ENCODE data around the gene BGN.
A peak's percentile ranks its signal among the peaks of the same experiment; 100 is the strongest.

The BGN gene

DNA sequence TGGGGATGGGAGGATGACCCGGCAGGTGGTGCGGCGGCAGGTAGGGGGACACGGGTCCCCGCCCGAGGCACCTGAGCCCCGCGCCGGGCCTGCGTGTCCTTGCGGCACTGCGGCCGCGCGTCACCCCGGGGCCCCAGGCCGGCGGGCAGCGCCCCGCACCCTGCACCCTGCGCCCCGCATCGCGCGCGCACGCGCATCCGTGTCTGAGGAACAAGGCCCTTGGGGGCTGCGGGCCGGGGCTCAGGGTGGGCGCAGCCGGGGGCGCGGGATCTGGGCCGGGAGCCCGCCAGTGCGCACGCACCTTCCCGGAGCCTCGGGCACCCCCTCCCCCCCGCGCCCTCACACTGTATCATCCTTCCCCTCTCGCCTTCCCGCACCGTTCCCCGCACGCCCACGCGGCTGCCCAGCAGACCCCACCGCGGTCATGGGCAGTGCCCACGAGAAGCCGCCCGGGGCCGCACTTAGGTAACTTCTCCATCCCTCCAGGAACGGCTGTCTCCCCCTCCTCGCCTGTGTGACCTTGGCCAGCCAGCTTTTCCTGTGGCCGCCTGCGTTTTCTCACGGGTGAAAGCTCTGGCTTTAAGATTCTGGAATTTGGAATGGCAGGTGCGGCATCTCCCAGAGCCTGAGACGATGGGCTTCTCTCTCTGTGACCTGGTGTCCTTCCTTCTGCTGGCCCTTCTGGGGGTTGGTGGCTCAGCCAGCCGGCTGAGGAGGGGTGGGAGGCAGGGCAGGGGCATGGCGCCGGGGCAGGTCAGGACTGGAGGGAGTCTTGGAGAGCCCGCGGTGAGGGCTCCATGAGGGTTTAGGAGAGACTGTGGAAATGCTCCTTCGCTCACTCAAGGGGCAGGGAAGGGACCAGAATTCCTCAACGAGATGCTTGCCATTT lies 23.4 kb downstream of the BGN start:
- H3K36me3 ChIP-seq (ENCODE audit: control insufficient read depth in 2 of 2, insufficient read depth in 2 of 2, low read length in 2 of 2): no peaks in the 10 kb centered on the region
- H3K27me3 ChIP-seq (ENCODE audit: control insufficient read depth in 1 of 2, insufficient read depth in 2 of 2, low read length in 2 of 2): peaks cover 20 to 41% of the 10 kb centered on the region in 2 donors
- H3K4me1 ChIP-seq (ENCODE audit: control insufficient read depth, insufficient read depth, low read length): peaks cover 2% of the 10 kb centered on the region
- H3K9ac ChIP-seq (ENCODE audit: low read length in 2 of 2): no peak overlapping the region
- peak overlapping the region in 1 of 2 donors; percentile 29 for H3K4me3 ChIP-seq (ENCODE audit: low read length in 2 of 2)
- H3K9me3 ChIP-seq (ENCODE audit: control insufficient read depth in 2 of 2, low read length in 2 of 2): no peaks in the 10 kb centered on the region
- H3K27ac ChIP-seq (ENCODE audit: low read length): no peak overlapping the region

DNA sequence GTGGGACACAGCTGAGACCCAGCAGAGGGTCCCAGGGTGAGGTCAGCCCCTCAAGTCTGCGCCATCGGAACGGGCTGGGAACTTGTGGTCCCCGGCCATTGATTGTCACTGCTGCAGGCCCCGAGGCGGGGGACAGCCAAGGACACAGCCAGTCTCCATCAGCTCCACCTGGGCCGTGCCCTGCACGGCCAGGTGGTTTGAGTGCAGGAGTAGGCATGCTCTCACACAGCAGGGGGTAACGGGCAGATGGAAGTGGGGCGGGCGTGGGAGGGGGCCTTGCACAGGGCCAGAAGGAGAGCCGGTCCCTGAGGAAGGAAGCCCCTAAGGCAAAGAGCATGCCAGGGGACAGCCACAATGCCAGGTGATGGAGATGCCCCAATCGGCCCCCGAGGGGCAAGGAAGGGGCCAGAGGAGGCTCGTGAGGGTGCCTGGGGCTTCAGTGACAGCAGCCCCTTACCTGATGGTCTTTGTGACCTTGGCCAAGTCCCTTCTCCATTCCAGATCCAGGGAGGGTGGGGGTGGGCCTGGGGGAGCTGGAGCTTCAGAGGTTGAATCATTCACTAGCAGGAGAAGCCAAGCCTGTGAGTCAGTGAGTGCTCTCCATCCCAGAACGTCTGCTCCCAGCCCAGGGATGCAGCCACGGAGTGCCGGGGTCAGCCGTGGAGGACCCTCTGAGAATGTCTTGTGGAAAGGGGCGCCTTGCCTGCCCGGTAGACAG lies 24.9 kb downstream of the BGN start:
- Histone ChIP-seq H3K27ac (ENCODE audit: low read length) (no peak overlapping the region), H3K4me1 (ENCODE audit: control insufficient read depth, insufficient read depth, low read length) (peaks cover 2% of the 10 kb centered on the region), H3K27me3 (ENCODE audit: control insufficient read depth in 1 of 2, insufficient read depth in 2 of 2, low read length in 2 of 2) (peaks cover 20 to 48% of the 10 kb centered on the region in 2 donors), H3K36me3 (ENCODE audit: control insufficient read depth in 2 of 2, insufficient read depth in 2 of 2, low read length in 2 of 2) (no peaks in the 10 kb centered on the region), H3K4me3 (ENCODE audit: low read length in 2 of 2) (no peak overlapping the region), H3K9ac (ENCODE audit: low read length in 2 of 2) (no peak overlapping the region), H3K9me3 (ENCODE audit: control insufficient read depth in 2 of 2, low read length in 2 of 2) (no peaks in the 10 kb centered on the region)

DNA sequence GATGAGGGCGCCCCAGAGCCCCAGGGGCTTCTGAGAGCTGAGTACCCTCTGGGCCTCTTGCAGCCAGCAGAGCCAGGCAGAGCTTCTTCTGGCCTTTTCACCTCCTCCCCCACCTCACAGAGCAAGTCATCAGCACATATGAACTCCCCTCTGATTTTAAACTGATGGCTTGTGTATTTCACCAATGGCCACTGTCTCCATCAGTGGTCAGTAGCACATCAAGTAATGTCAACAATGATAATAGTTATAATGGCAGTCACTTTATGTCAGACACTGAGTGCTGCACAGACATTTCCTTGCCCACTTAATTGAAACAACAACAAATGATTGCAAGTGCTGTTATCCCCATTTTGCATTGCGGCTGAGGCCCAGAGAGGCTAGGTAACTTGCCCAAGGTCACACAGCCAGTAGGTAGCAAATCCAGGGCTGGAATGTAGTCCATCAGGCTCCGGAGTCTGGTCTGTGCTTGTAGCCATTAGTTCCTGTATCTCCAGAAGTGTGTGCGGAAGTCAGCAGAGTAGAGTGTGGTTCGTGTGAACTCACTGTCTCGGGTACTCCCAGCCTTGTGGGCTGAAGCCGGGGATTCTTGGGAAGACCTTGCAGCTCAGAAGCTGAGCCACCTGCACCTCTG lies 25.6 kb downstream of the BGN start:
- Histone ChIP-seq H3K27ac (ENCODE audit: low read length) (no peak overlapping the region), H3K4me1 (ENCODE audit: control insufficient read depth, insufficient read depth, low read length) (peaks cover 2% of the 10 kb centered on the region), H3K4me3 (ENCODE audit: low read length in 2 of 2) (no peak overlapping the region), H3K36me3 (ENCODE audit: control insufficient read depth in 2 of 2, insufficient read depth in 2 of 2, low read length in 2 of 2) (no peaks in the 10 kb centered on the region), H3K27me3 (ENCODE audit: control insufficient read depth in 1 of 2, insufficient read depth in 2 of 2, low read length in 2 of 2) (peaks cover 20 to 49% of the 10 kb centered on the region in 2 donors), H3K9me3 (ENCODE audit: control insufficient read depth in 2 of 2, low read length in 2 of 2) (no peaks in the 10 kb centered on the region), H3K9ac (ENCODE audit: low read length in 2 of 2) (no peak overlapping the region)

DNA sequence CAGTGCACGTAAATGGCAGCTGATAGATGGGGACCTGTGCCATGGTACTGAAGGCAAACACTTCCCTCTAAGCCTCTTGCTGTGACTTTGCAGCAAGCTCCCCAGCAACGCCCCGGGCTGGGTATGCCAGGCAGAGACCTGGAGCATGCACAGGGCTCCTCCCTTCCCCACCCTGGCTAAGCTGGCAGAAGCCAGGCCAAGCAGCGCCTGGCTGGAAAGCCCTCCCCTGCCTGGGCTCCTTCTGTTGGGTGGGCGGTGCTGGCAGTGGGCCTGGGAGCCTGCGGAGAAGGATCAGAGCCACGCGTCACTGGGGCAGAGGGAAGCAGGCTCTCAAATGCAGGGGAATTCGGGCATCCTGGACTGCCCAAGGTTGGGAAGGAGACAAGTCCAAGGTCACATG lies 26.3 kb downstream of the BGN start:
- Histone ChIP-seq H3K9ac (ENCODE audit: low read length in 2 of 2) (no peak overlapping the region), H3K27ac (ENCODE audit: low read length) (no peak overlapping the region), H3K4me1 (ENCODE audit: control insufficient read depth, insufficient read depth, low read length) (peaks cover 2% of the 10 kb centered on the region), H3K9me3 (ENCODE audit: control insufficient read depth in 2 of 2, low read length in 2 of 2) (no peaks in the 10 kb centered on the region), H3K27me3 (ENCODE audit: control insufficient read depth in 1 of 2, insufficient read depth in 2 of 2, low read length in 2 of 2) (peaks cover 20 to 51% of the 10 kb centered on the region in 2 donors), H3K36me3 (ENCODE audit: control insufficient read depth in 2 of 2, insufficient read depth in 2 of 2, low read length in 2 of 2) (no peaks in the 10 kb centered on the region), H3K4me3 (ENCODE audit: low read length in 2 of 2) (no peak overlapping the region)

DNA sequence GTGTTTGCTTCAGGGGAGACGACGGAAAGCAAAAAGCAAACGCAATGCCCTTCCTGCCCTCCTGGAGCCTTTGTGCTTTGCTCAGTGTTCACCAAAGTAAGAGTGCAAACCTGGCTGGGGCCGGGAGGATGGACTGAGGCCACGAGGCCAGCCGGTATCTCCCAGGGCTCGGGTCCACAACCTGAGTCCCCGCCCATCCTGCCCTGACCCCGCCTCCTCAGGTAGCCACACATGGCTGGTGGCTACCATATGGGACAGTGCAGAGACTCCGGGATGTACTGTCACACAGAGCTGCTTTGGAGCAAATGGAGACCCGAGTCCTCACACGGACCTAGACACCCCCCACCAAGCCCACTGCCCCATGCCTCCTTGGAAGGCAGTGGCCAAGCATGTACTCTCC lies 27.5 kb downstream of the BGN start:
- H3K27me3 ChIP-seq (ENCODE audit: control insufficient read depth in 1 of 2, insufficient read depth in 2 of 2, low read length in 2 of 2): peaks cover 14 to 53% of the 10 kb centered on the region in 2 donors
- no peak overlapping the region for H3K27ac ChIP-seq (ENCODE audit: low read length)

DNA sequence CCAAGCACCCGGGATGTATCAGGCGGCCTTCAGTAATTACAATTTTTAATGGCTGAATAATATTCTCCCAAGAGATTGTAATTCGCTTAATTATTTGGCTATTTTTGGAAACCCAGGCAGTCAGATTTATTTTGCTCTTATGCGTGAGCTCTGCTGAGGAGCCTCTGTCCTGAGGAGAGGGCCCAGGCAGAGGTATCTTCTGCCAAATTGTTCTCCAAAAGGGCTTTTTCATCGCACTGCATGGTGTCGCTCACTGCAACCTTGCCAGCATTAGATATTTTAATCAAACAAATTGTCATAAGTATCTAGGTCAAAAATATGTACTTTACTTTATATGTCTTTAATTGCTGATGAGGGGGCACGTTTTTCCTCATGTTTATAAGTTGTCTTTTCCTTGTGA lies 28.5 kb downstream of the BGN start:
- peaks cover 11 to 59% of the 10 kb centered on the region in 2 donors for H3K27me3 ChIP-seq (ENCODE audit: control insufficient read depth in 1 of 2, insufficient read depth in 2 of 2, low read length in 2 of 2)
- no peak overlapping the region for H3K4me3 ChIP-seq (ENCODE audit: low read length in 2 of 2)
- H3K9me3 ChIP-seq (ENCODE audit: control insufficient read depth in 2 of 2, low read length in 2 of 2): no peaks in the 10 kb centered on the region
- no peaks in the 10 kb centered on the region for H3K36me3 ChIP-seq (ENCODE audit: control insufficient read depth in 2 of 2, insufficient read depth in 2 of 2, low read length in 2 of 2)
- H3K27ac ChIP-seq (ENCODE audit: low read length): no peak overlapping the region
- H3K9ac ChIP-seq (ENCODE audit: low read length in 2 of 2): no peak overlapping the region
- peaks cover 2% of the 10 kb centered on the region for H3K4me1 ChIP-seq (ENCODE audit: control insufficient read depth, insufficient read depth, low read length)

More for the DNA sequence above, 27.5 kb downstream of the BGN start:
- no peaks in the 10 kb centered on the region for H3K36me3 ChIP-seq (ENCODE audit: control insufficient read depth in 2 of 2, insufficient read depth in 2 of 2, low read length in 2 of 2)
- H3K4me3 ChIP-seq (ENCODE audit: low read length in 2 of 2): no peak overlapping the region
- no peak overlapping the region for H3K9ac ChIP-seq (ENCODE audit: low read length in 2 of 2)
- H3K4me1 ChIP-seq (ENCODE audit: control insufficient read depth, insufficient read depth, low read length): peaks cover 2% of the 10 kb centered on the region
- no peaks in the 10 kb centered on the region for H3K9me3 ChIP-seq (ENCODE audit: control insufficient read depth in 2 of 2, low read length in 2 of 2)

DNA sequence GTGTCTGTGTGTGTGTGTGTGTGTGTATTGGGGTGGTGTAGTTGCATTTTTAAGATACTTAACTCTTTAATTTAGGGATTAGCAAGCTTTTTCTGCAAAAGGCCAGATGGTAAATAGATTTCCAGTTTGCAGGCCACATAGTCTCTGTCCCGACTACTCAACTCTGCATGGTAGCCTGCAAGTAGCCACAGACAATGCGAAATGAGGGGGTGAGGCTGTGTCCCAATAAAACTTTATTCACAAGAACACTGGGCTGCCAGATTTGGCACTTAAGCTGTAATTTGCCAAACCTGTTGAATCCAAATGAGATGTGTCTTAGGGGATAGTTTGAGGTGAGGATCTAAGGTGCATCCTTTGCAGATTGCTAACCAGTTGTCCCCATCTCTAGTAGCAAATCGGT lies 29.5 kb downstream of the BGN start:
- Histone ChIP-seq H3K27ac (ENCODE audit: low read length) (no peak overlapping the region), H3K9ac (ENCODE audit: low read length in 2 of 2) (no peak overlapping the region), H3K9me3 (ENCODE audit: control insufficient read depth in 2 of 2, low read length in 2 of 2) (no peaks in the 10 kb centered on the region), H3K36me3 (ENCODE audit: control insufficient read depth in 2 of 2, insufficient read depth in 2 of 2, low read length in 2 of 2) (no peaks in the 10 kb centered on the region), H3K4me3 (ENCODE audit: low read length in 2 of 2) (no peak overlapping the region), H3K4me1 (ENCODE audit: control insufficient read depth, insufficient read depth, low read length) (no peaks in the 10 kb centered on the region), H3K27me3 (ENCODE audit: control insufficient read depth in 1 of 2, insufficient read depth in 2 of 2, low read length in 2 of 2) (peaks cover 5 to 57% of the 10 kb centered on the region in 2 donors)

DNA sequence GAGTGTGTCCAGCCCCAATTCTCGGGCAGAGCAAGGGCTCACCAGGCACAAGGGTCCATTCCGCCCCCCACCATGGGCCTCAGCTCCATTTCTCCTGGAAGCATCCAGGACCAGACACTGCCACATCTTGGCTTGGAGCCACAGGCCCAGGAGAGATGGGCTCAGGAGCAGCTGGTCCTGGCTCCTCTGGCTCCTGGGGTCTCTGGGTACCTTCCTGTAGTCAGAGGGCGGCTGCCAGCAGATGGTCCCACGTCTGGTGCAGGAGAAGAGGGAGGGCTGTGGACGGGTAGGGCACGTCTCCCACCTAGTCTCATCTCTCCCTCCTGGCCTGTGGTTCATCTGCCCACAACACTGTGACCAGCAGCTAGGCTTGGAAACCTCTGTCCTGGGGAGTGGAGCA lies 30.7 kb downstream of the BGN start:
- no peak overlapping the region for H3K27ac ChIP-seq (ENCODE audit: low read length)
- no peaks in the 10 kb centered on the region for H3K36me3 ChIP-seq (ENCODE audit: control insufficient read depth in 2 of 2, insufficient read depth in 2 of 2, low read length in 2 of 2)
- no peaks in the 10 kb centered on the region for H3K9me3 ChIP-seq (ENCODE audit: control insufficient read depth in 2 of 2, low read length in 2 of 2)
- H3K4me3 ChIP-seq (ENCODE audit: low read length in 2 of 2): no peak overlapping the region
- no peak overlapping the region for H3K9ac ChIP-seq (ENCODE audit: low read length in 2 of 2)
- no peaks in the 10 kb centered on the region for H3K4me1 ChIP-seq (ENCODE audit: control insufficient read depth, insufficient read depth, low read length)
- peaks cover 3 to 53% of the 10 kb centered on the region in 2 donors for H3K27me3 ChIP-seq (ENCODE audit: control insufficient read depth in 1 of 2, insufficient read depth in 2 of 2, low read length in 2 of 2)

DNA sequence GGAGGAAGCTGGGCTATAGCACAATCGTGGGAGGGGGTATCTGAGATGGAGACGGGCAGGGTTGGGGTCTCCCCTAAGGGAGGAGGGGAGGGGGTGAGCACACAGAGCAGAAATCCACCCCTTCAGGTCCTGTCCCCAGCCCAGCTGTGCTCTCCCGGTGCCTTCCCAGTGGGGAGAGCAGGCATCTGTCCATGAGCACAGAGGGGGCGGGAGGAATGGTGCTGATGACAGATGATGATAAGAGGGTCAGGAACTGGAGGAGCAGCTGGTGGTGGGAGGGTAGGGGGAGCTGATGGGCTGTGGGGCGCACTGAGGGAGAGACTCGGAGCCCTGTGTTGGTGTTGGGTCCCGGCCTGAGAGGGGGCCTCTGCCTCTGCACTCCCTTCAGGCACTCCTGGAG lies 31.3 kb downstream of the BGN start:
- H3K27me3 ChIP-seq (ENCODE audit: control insufficient read depth in 1 of 2, insufficient read depth in 2 of 2, low read length in 2 of 2): peaks cover 0 to 50% of the 10 kb centered on the region in 2 donors
- H3K36me3 ChIP-seq (ENCODE audit: control insufficient read depth in 2 of 2, insufficient read depth in 2 of 2, low read length in 2 of 2): no peaks in the 10 kb centered on the region
- no peaks in the 10 kb centered on the region for H3K9me3 ChIP-seq (ENCODE audit: control insufficient read depth in 2 of 2, low read length in 2 of 2)
- H3K27ac ChIP-seq (ENCODE audit: low read length): no peak overlapping the region
- H3K9ac ChIP-seq (ENCODE audit: low read length in 2 of 2): no peak overlapping the region
- no peaks in the 10 kb centered on the region for H3K4me1 ChIP-seq (ENCODE audit: control insufficient read depth, insufficient read depth, low read length)
- H3K4me3 ChIP-seq (ENCODE audit: low read length in 2 of 2): no peak overlapping the region

DNA sequence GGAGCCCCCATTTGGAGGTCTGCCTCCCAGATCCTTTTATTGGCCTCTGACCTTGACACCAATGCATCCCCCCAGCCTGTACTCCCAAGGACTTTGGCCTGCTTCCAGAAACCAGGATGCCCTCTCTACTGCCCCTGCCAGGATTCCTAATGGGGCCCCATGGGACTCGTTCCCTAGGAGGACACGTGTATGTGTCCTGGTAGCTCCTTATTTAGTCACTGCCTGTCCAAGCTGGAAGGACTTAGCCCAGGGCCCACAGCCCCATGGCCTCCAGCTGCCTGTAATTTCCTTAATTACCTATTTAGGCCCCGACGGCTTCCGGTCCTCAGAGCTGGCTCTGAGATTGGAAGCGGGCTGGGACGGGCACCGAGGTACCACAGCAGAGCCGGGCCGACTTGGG lies 32.0 kb downstream of the BGN start:
- no peak overlapping the region for H3K9ac ChIP-seq (ENCODE audit: low read length in 2 of 2)
- no peaks in the 10 kb centered on the region for H3K4me1 ChIP-seq (ENCODE audit: control insufficient read depth, insufficient read depth, low read length)
- no peaks in the 10 kb centered on the region for H3K9me3 ChIP-seq (ENCODE audit: control insufficient read depth in 2 of 2, low read length in 2 of 2)
- H3K27ac ChIP-seq (ENCODE audit: low read length): no peak overlapping the region
- no peaks in the 10 kb centered on the region for H3K36me3 ChIP-seq (ENCODE audit: control insufficient read depth in 2 of 2, insufficient read depth in 2 of 2, low read length in 2 of 2)
- H3K27me3 ChIP-seq (ENCODE audit: control insufficient read depth in 1 of 2, insufficient read depth in 2 of 2, low read length in 2 of 2): peaks cover 0 to 47% of the 10 kb centered on the region in 2 donors
- no peak overlapping the region for H3K4me3 ChIP-seq (ENCODE audit: low read length in 2 of 2)

Measured in stomach smooth muscle (tissue), 2 donors.